C4-2B (cell line): ENCODE results near the gene ZNF407.

Experiments used
- H3K27ac ChIP-seq: fragments of 450-650 bp; 2 replicates; pipeline ENCODE4 v1.5.1; 2017
- ZFX ChIP-seq: fragments of 450-650 bp; IDR thresholded peaks from 2 replicates; pipeline ENCODE4 v1.6.1; 2017
- TF ChIP-seq, protein P1 (sequence below): fragments of 450-650 bp; conservative IDR thresholded peaks from 2 replicates; pipeline ENCODE4 v1.5.1; 2017; ENCODE audit warnings: mild to moderate bottlenecking

Gene ZNF407

DNA sequence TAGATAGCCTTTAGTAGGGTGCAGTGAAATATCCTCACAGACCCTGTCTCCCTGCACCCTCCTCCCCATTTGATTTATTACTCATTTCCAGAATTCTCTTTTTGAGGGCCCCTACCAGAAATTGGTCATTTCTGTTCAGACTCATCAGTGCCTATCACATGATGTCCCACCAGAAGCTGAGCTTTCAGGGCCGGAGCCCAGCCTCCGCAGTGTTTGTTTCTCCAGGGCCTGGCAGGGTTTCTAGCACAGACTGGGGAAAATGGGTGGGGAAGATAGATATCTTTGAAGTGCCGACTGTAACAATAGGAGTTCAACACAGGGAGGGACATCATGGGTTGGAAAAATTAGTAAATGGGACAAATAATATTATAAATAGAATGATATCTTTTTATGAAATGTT, 403.2 kb downstream of the ZNF407 start:
- no peak overlapping the region for H3K27ac ChIP-seq
- TF ChIP-seq ZFX, result no peak
- TF ChIP-seq, protein P1, sequence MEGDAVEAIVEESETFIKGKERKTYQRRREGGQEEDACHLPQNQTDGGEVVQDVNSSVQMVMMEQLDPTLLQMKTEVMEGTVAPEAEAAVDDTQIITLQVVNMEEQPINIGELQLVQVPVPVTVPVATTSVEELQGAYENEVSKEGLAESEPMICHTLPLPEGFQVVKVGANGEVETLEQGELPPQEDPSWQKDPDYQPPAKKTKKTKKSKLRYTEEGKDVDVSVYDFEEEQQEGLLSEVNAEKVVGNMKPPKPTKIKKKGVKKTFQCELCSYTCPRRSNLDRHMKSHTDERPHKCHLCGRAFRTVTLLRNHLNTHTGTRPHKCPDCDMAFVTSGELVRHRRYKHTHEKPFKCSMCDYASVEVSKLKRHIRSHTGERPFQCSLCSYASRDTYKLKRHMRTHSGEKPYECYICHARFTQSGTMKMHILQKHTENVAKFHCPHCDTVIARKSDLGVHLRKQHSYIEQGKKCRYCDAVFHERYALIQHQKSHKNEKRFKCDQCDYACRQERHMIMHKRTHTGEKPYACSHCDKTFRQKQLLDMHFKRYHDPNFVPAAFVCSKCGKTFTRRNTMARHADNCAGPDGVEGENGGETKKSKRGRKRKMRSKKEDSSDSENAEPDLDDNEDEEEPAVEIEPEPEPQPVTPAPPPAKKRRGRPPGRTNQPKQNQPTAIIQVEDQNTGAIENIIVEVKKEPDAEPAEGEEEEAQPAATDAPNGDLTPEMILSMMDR, result no peak

DNA sequence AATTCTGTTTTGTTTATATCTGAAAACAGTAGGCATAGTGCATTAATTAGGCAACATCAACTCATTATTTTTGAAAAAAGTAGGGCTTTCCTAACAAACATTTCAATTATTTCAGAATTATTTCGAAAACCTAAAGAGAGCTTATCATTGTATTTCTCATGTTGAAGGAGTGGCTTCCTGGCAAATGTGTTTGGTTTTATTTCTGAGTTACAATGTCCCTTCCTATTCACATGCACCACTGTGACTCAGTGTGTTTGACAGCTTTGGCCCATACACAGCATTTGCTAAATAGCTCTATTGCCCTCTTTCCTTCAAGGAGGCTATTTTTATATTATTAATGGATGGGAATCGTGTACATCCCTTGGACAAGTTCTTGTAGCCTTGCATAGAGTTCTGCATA, 405.4 kb downstream of the ZNF407 start:
- no peak for TF ChIP-seq ZFX
- TF ChIP-seq, protein P1, result no peak
- no peak overlapping the region for H3K27ac ChIP-seq

DNA sequence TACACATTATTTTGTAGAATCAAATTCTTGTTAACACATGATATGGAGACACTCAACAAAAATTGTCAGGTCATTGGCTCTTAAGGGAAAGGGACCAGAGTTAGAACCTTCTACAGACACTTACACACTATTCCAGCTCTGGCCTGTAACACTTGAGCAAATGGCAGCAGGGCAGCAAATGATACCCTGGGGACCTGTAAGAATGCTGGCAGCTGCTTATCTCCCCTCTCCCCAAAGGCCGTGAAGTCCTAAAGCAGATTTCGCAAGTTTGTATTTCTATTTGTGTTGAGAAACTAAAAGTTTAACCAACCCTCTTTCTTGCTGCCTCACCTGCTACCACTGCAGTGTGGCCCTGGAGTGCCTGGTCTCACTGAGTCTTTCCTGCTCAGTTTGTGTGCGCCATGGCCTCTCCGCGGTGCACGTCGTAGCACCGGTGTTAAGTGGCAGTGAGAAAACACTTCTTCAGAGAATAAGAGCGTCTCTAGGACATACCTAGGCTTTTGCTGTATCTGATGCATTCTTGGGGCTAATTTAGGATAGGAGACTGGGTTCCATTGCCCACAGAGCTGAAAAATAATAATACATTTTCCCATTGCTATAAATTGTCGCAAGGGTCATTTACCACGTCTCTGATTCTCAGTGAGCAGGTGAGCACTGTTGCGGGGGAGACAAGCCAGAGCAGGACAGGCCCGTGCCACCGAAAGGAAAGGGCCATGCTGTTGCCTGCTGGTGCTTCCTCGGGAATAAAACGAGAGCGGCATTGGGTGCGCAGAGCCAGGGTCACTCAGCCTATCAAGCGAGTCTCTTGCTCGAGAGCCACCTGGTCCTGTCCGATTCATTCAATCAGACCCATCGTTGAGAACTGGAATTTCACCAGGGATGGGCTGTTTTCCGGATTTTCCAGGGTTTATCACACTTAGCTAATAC, 406.4 kb downstream of the ZNF407 start:
- H3K27ac ChIP-seq, result no peak overlapping the region

DNA sequence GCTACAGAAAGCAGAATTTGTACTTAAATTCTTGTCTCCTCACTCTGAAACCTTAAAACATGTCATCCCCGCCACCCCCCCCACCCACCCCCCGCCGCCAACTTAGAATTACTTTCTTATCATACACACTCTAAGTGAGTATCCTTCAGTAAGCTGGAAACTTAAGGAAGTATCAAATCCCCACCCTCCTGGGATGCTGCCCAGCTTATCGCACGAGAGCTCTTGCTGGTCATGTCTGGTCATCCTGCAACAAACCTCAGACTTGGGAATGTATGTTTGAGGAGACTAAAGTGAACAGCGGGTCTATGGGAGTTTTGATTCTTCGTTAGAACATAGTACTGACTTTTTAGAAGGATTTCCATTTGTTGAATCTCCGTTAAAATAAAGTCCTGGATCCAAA, 408.0 kb downstream of the ZNF407 start:
- H3K27ac ChIP-seq, result no peak overlapping the region
- no peak for TF ChIP-seq ZFX
- TF ChIP-seq, protein P1, result no peak

More for the DNA sequence above, 406.4 kb downstream of the ZNF407 start:
- TF ChIP-seq ZFX, result no peak
- TF ChIP-seq, protein P1, result no peak

DNA sequence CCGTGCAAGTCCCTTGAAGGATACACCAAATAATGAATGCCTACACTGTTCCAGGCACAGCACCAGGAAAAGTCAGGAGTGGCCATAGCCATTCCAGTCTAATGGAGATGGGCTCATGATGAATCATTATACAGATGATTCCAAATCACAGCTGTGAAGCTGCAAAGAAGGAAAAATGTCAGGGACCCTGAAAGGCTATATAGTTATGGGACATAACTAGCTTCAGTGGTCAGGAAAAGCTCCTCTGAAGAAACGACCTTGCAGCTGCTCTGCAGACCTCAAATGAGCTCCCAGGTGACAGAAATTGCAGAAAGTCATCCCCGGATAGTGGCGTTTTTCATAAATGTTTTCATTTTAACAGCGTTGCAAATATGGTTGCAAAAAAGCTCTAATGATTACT, 410.5 kb downstream of the ZNF407 start:
- TF ChIP-seq, protein P1, result no peak
- no peak for TF ChIP-seq ZFX
- no peak overlapping the region for H3K27ac ChIP-seq

DNA sequence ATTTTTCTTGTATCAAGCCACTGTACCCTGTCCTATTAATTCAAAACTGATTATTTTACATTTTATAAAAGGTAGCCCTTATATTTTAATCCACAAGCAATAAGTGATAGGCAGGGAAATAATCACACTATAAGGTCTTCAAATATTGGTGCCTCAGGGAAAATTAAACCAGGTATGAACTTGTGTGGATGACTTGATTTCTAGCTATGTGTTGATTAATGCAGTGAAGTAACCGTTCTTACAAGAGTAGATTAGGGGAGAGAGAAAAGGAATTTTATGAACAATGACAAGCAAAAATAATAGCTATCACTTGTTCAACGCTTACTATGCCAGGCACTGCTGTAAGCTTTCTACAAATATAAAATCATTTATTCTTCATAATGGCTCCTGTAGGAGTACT, 411.6 kb downstream of the ZNF407 start:
- no peak overlapping the region for H3K27ac ChIP-seq
- no peak for TF ChIP-seq ZFX
- TF ChIP-seq, protein P1, result no peak

DNA sequence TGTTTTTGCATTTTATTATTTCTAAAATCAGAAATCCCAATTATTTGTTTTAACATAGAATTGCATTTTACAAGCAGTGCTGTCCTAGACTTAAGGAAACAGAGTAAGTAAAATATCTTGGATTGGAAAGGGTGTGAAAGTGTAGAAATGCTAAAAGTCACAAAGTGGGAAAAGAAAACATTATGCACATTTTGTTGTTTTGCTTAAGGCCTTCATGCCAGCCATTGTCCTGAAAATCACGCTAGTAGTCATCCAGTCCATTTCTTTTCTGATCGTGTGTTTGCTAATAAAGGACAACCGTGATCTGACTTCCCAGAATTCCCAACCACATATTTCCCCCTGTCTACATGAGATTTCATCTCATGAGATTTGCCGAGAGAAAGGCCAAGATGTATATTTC, 412.2 kb downstream of the ZNF407 start:
- TF ChIP-seq, protein P1, result no peak
- no peak for TF ChIP-seq ZFX
- H3K27ac ChIP-seq, result no peak overlapping the region
